Measurements from ENCODE around the gene TCHH. TPM values are rescaled to one million over a fixed set of nuclear protein-coding genes. Genes with fewer than 3 reads are reported as not detected.

TCHH gene
- total and polyA plus RNA-seq, 10 of the 15 experiments (the other 5 are each of a cell fraction or from before 2014, with no cell fraction given): not detected

- POLR2A ChIA-PET: interaction anchor here (0.6 kb wide), 1 partner anchor 51 kb away, joined by 3 read pairs; no protein-coding TSS in a partner anchor
- Histone ChIP-seq H4K20me1 (ENCODE audit: control insufficient read depth, insufficient read depth) (no peaks in the 10 kb centered on the region), H3K9me3 (replicated peaks; ENCODE audit: control insufficient read depth, insufficient read depth, low read length) (no peaks in the 10 kb centered on the region), H3K36me3 (ENCODE audit: control insufficient read depth in 2 of 2, insufficient read depth in 2 of 2, low read length in 1 of 2) (no peaks in the 10 kb centered on the region), H2AFZ (ENCODE audit: control insufficient read depth, low read depth, low read length) (no peak overlapping the region), H3K9ac (ENCODE audit: control insufficient read depth, insufficient read depth, low read length) (no peak overlapping the region), H3K79me2 (ENCODE audit: control insufficient read depth, insufficient read depth, low read length) (no peaks in the 10 kb centered on the region), H3K27ac (ENCODE audit: control insufficient read depth, insufficient read depth) (no peak overlapping the region), H3K4me2 (ENCODE audit: control insufficient read depth, insufficient read depth) (no peak overlapping the region), H3K4me3 (no peak overlapping the region), H3K4me1 (ENCODE audit: control insufficient read depth, insufficient read depth, low read length) (0 out of 2 replicates have a peak, but pooled peaks cover 2% of the 10 kb centered on the region), H3K27me3 (replicated peaks in 1 of 2; ENCODE audit: control insufficient read depth in 2 of 2, insufficient read depth in 2 of 2, low read length in 1 of 2) (no peaks in the 10 kb centered on the region)
- SMC1A ChIA-PET (ENCODE audit: uncharacterized antibody, unreplicated experiment): interaction anchor here (1.0 to 1.4 kb wide), 2 partner anchors 12 to 16 kb away, joined by 3 to 4 read pairs; no protein-coding TSS in a partner anchor
- WGBS (ENCODE audit: insufficient coverage, insufficient replicate concordance, low lambda C conversion rate, missing lambda C conversion rate): 13% methylated on average over 3 of the region's 3 CpGs
- RAD21 ChIA-PET (ENCODE audit: unreplicated experiment): no interaction called here
- BruUV-seq (replicated peaks): no TSS peak
- in situ Hi-C loops (cut with MboI): no loop called here
- CTCF ChIA-PET: no interaction called here
- TF ChIP-seq KLF5 (IDR thresholded peaks at IDR 0.05; ENCODE audit: partially characterized antibody): no peak
- no peak for TF ChIP-seq TCF7 (IDR thresholded peaks at IDR 0.05; ENCODE audit: borderline replicate concordance)
- no peak for TF ChIP-seq LARP7 (IDR thresholded peaks at IDR 0.05)
- no peak for TF ChIP-seq JUND (IDR thresholded peaks at IDR 0.05; ENCODE audit: low read depth, low read length)
- no peak for FAIRE-seq
- ATAC-seq: no peak
- no peak for DNase-seq (ENCODE audit: low read depth, low spot score)
- intact Hi-C loops (cut with micrococcal nuclease; ENCODE audit: unreplicated experiment): no loop called here
Measured at GRCh38 chr1:152160576-152160975, 45.3 kb upstream of the TCHH start.

- no peaks in the 10 kb centered on the region for H3K36me3 ChIP-seq (ENCODE audit: control insufficient read depth in 2 of 2, insufficient read depth in 2 of 2, low read length in 1 of 2)
- no peaks in the 10 kb centered on the region for H3K9me3 ChIP-seq (replicated peaks; ENCODE audit: control insufficient read depth, insufficient read depth, low read length)
- ATAC-seq (no peak), FAIRE-seq (no peak), DNase-seq (ENCODE audit: low read depth, low spot score) (no peak)
- H3K27ac ChIP-seq (ENCODE audit: control insufficient read depth, insufficient read depth): no peak within 1 kb of the TSS
- intact Hi-C loops (cut with micrococcal nuclease; ENCODE audit: unreplicated experiment) (no loop called here), in situ Hi-C loops (cut with MboI) (no loop called here)
- H3K27me3 ChIP-seq (replicated peaks in 1 of 2; ENCODE audit: control insufficient read depth in 2 of 2, insufficient read depth in 2 of 2, low read length in 1 of 2): no peaks in the 10 kb centered on the region
- no peak within 1 kb of the TSS for H3K4me2 ChIP-seq (ENCODE audit: control insufficient read depth, insufficient read depth)
- RAD21 ChIA-PET (ENCODE audit: unreplicated experiment): no interaction called here
- H3K9ac ChIP-seq (ENCODE audit: control insufficient read depth, insufficient read depth, low read length): no peak within 1 kb of the TSS
- whole genome bisulfite sequencing (ENCODE audit: insufficient coverage, insufficient replicate concordance, low lambda C conversion rate, missing lambda C conversion rate): 23% methylated on average over 1 of the region's 1 CpG
- SMC1A ChIA-PET (ENCODE audit: uncharacterized antibody, unreplicated experiment): no interaction called here
- CTCF ChIA-PET: interaction anchor here (0.7 kb wide), 1 partner anchor 17 kb away, joined by 3 read pairs; no protein-coding TSS in a partner anchor
- no peaks in the 10 kb centered on the region for H3K4me1 ChIP-seq (ENCODE audit: control insufficient read depth, insufficient read depth, low read length)
- no TSS peak for BruUV-seq (replicated peaks)
- H3K79me2 ChIP-seq (ENCODE audit: control insufficient read depth, insufficient read depth, low read length): no peaks in the 10 kb centered on the region
- POLR2A ChIA-PET: no interaction called here
- no peak within 1 kb of the TSS for H2AFZ ChIP-seq (ENCODE audit: control insufficient read depth, low read depth, low read length)
- TF ChIP-seq CEBPZ (IDR thresholded peaks at IDR 0.05; ENCODE audit: low read depth, low read length): no peak
- no peak for TF ChIP-seq RELA (IDR thresholded peaks at IDR 0.05; ENCODE audit: borderline replicate concordance, partially characterized antibody)
- TF ChIP-seq ZBTB40 (IDR thresholded peaks at IDR 0.05; ENCODE audit: borderline replicate concordance): no peak
- H4K20me1 ChIP-seq (ENCODE audit: control insufficient read depth, insufficient read depth): no peaks in the 10 kb centered on the region
- no peak within 1 kb of the TSS for H3K4me3 ChIP-seq
Measured at GRCh38 chr1:152159144-152159543, 43.9 kb upstream of the TCHH start, which contains the start of gene RPTN. Gene RPTN, minus strand, starts transcription at chr1:152159228. Its CDS starts 1,339 bp downstream, at chr1:152157889.
